Measurements from ENCODE around the gene LPIN3. TPM values are rescaled to one million over a fixed set of nuclear protein-coding genes. Genes with fewer than 3 reads are reported as not detected.

Gene LPIN3
- total and polyA plus RNA-seq, 2 experiments from 2014 or later, result 6.1 to 9.7 TPM

GRCh38 chr20:41331731-41332130 is 8.9 kb upstream of the LPIN3 start (continued):
- TF ChIP-seq, protein P1, sequence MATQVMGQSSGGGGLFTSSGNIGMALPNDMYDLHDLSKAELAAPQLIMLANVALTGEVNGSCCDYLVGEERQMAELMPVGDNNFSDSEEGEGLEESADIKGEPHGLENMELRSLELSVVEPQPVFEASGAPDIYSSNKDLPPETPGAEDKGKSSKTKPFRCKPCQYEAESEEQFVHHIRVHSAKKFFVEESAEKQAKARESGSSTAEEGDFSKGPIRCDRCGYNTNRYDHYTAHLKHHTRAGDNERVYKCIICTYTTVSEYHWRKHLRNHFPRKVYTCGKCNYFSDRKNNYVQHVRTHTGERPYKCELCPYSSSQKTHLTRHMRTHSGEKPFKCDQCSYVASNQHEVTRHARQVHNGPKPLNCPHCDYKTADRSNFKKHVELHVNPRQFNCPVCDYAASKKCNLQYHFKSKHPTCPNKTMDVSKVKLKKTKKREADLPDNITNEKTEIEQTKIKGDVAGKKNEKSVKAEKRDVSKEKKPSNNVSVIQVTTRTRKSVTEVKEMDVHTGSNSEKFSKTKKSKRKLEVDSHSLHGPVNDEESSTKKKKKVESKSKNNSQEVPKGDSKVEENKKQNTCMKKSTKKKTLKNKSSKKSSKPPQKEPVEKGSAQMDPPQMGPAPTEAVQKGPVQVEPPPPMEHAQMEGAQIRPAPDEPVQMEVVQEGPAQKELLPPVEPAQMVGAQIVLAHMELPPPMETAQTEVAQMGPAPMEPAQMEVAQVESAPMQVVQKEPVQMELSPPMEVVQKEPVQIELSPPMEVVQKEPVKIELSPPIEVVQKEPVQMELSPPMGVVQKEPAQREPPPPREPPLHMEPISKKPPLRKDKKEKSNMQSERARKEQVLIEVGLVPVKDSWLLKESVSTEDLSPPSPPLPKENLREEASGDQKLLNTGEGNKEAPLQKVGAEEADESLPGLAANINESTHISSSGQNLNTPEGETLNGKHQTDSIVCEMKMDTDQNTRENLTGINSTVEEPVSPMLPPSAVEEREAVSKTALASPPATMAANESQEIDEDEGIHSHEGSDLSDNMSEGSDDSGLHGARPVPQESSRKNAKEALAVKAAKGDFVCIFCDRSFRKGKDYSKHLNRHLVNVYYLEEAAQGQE (IDR thresholded peaks at IDR 0.05; ENCODE audit: unreplicated experiment), result no peak
- no peak for TF ChIP-seq EZH2phosphoT487 (IDR thresholded peaks at IDR 0.05; ENCODE audit: unreplicated experiment)
- no peak for TF ChIP-seq EZH2 (IDR thresholded peaks at IDR 0.05; ENCODE audit: low read depth, unreplicated experiment)
- TF ChIP-seq POLR2AphosphoS5 (IDR thresholded peaks at IDR 0.05; ENCODE audit: low read depth), result no peak
- TF ChIP-seq ZNF331 (CRISPR knock-in tag; IDR thresholded peaks at IDR 0.05; ENCODE audit: low read depth), result no peak

DNA sequence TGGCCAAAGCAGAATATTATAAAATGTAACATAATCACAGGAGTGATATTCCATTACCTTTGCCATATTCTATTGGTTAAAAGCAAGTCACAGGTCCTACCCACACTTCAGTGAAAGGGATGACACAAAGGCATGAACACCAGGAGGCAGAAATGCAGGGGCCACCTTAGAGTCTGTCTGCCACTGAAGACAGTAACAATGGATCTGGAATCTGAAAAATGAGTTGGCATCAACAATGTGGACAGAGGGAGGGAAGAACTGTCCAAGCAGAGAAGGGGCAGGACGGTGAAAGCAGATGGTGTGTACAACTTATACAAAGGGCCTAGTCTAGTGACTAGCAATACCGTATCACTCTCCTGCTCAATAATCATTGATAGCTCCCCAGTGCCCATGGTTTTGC is 6.6 kb upstream of the LPIN3 start:
- Histone ChIP-seq H3K4me1 (ENCODE audit: insufficient read depth) (peaks cover under 1% of the 10 kb centered on the region; the same call in 1 of the 2 replicates), H3K27me3 (ENCODE audit: insufficient read depth) (peaks cover 2% of the 10 kb centered on the region; the same call in 1 of the 2 replicates), H3F3A (replicated peaks; ENCODE audit: low read depth) (no peaks in the 10 kb centered on the region; the same call in 1 of the 2 replicates), H3K4me3 (no peak overlapping the region), H3K27ac (ENCODE audit: low read depth) (no peak overlapping the region), H3K79me2 (replicated peaks; ENCODE audit: insufficient read depth) (no peaks in the 10 kb centered on the region), H3K4me2 (no peak overlapping the region), H2AFZ (no peak overlapping the region), H4K20me1 (replicated peaks; ENCODE audit: insufficient read depth) (no peaks in the 10 kb centered on the region; the same call in 1 of the 2 replicates), H3K9me2 (ENCODE audit: insufficient read depth) (no peaks in the 10 kb centered on the region), H3K36me3 (ENCODE audit: insufficient read depth) (no peaks in the 10 kb centered on the region)
- no peak overlapping the region for H3K27ac Mint-ChIP-seq
- no peak overlapping the region for H3K4me3 Mint-ChIP-seq
- DNase-seq (ENCODE audit: low spot score) (no peak), ATAC-seq (no peak)
- no peaks in the 10 kb centered on the region for H3K9me3 Mint-ChIP-seq
- H3K27me3 Mint-ChIP-seq (ENCODE audit: insufficient read depth, low read depth, poor library complexity), result peaks cover 7% of the 10 kb centered on the region
- no peaks in the 10 kb centered on the region; the same call in 2 of the 3 replicates for H3K4me1 Mint-ChIP-seq
- H3K36me3 Mint-ChIP-seq (ENCODE audit: low read depth), result no peaks in the 10 kb centered on the region
- TF ChIP-seq ZNF462 (CRISPR knock-in tag; IDR thresholded peaks at IDR 0.05) (no peak), POLR2AphosphoS5 (IDR thresholded peaks at IDR 0.05; ENCODE audit: low read depth) (no peak), CREB1 (CRISPR knock-in tag; IDR thresholded peaks at IDR 0.05; ENCODE audit: low read depth) (no peak), EZH2phosphoT487 (IDR thresholded peaks at IDR 0.05; ENCODE audit: unreplicated experiment) (no peak), EZH2 (IDR thresholded peaks at IDR 0.05; ENCODE audit: low read depth, unreplicated experiment) (no peak), ZNF331 (CRISPR knock-in tag; IDR thresholded peaks at IDR 0.05; ENCODE audit: low read depth) (no peak), NANOG (IDR thresholded peaks at IDR 0.05; ENCODE audit: borderline replicate concordance) (no peak)
- TF ChIP-seq, protein P2, sequence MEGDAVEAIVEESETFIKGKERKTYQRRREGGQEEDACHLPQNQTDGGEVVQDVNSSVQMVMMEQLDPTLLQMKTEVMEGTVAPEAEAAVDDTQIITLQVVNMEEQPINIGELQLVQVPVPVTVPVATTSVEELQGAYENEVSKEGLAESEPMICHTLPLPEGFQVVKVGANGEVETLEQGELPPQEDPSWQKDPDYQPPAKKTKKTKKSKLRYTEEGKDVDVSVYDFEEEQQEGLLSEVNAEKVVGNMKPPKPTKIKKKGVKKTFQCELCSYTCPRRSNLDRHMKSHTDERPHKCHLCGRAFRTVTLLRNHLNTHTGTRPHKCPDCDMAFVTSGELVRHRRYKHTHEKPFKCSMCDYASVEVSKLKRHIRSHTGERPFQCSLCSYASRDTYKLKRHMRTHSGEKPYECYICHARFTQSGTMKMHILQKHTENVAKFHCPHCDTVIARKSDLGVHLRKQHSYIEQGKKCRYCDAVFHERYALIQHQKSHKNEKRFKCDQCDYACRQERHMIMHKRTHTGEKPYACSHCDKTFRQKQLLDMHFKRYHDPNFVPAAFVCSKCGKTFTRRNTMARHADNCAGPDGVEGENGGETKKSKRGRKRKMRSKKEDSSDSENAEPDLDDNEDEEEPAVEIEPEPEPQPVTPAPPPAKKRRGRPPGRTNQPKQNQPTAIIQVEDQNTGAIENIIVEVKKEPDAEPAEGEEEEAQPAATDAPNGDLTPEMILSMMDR (conservative IDR thresholded peaks at IDR 0.05; ENCODE audit: low read depth in 2 of 2), result no peak
- TF ChIP-seq, protein P3, sequence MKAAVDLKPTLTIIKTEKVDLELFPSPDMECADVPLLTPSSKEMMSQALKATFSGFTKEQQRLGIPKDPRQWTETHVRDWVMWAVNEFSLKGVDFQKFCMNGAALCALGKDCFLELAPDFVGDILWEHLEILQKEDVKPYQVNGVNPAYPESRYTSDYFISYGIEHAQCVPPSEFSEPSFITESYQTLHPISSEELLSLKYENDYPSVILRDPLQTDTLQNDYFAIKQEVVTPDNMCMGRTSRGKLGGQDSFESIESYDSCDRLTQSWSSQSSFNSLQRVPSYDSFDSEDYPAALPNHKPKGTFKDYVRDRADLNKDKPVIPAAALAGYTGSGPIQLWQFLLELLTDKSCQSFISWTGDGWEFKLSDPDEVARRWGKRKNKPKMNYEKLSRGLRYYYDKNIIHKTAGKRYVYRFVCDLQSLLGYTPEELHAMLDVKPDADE (IDR thresholded peaks at IDR 0.05), result no peak
